ENCODE data around the gene PRELID2.
"Not testable (repeated sequence)": the region's sequence is repeated elsewhere in the genome, so short reads cannot be mapped to it uniquely, and the experiment has no call there.

Gene PRELID2

GRCh38 chr5:145760660-145761059 is 74.5 kb downstream of the PRELID2 start:
- no peak overlapping the region for H3K27ac Mint-ChIP-seq
- no peaks in the 10 kb centered on the region for H3K9me3 Mint-ChIP-seq
- no peak overlapping the region for H3K4me3 Mint-ChIP-seq
- no peaks in the 10 kb centered on the region for H3K27me3 Mint-ChIP-seq
- no peak for ATAC-seq
- no peaks in the 10 kb centered on the region for H3K36me3 Mint-ChIP-seq
- no peaks in the 10 kb centered on the region for H3K4me1 Mint-ChIP-seq

GRCh38 chr5:145752947-145753346 is 82.2 kb downstream of the PRELID2 start:
- Mint-ChIP-seq H3K4me1 (no peaks in the 10 kb centered on the region), H3K27me3 (no peaks in the 10 kb centered on the region), H3K9me3 (peaks cover 6% of the 10 kb centered on the region), H3K36me3 (no peaks in the 10 kb centered on the region), H3K4me3 (no peak overlapping the region), H3K27ac (no peak overlapping the region)
- ATAC-seq = no peak

- H3K9me3 Mint-ChIP-seq = peaks cover 8% of the 10 kb centered on the region
- no peak for ATAC-seq
- no peaks in the 10 kb centered on the region for H3K36me3 Mint-ChIP-seq
- H3K27me3 Mint-ChIP-seq = no peaks in the 10 kb centered on the region
- H3K4me1 Mint-ChIP-seq = no peaks in the 10 kb centered on the region
- H3K27ac Mint-ChIP-seq = no peak overlapping the region
- H3K4me3 Mint-ChIP-seq = no peak overlapping the region
Measured at GRCh38 chr5:145752534-145752933, 82.6 kb downstream of the PRELID2 start.

GRCh38 chr5:145750199-145750598 is 84.9 kb downstream of the PRELID2 start:
- peaks cover 8% of the 10 kb centered on the region for H3K9me3 Mint-ChIP-seq

GRCh38 chr5:145743396-145744061 is 91.6 kb downstream of the PRELID2 start:
- H3K27me3 Mint-ChIP-seq = no peaks in the 10 kb centered on the region
- ATAC-seq = no peak
- peaks cover 1% of the 10 kb centered on the region for H3K36me3 Mint-ChIP-seq
- no peaks in the 10 kb centered on the region for H3K4me1 Mint-ChIP-seq
- peaks cover 8% of the 10 kb centered on the region for H3K9me3 Mint-ChIP-seq
- H3K27ac Mint-ChIP-seq = no peak overlapping the region
- H3K4me3 Mint-ChIP-seq = no peak overlapping the region

More at GRCh38 chr5:145750199-145750598, 84.9 kb downstream of the PRELID2 start:
- Mint-ChIP-seq H3K4me1 (no peaks in the 10 kb centered on the region), H3K27me3 (no peaks in the 10 kb centered on the region), H3K36me3 (no peaks in the 10 kb centered on the region), H3K4me3 (no peak overlapping the region), H3K27ac (no peak overlapping the region)
- ATAC-seq = no peak

- ATAC-seq = no peak
- Mint-ChIP-seq H3K4me1 (no peaks in the 10 kb centered on the region), H3K27ac (no peak overlapping the region), H3K27me3 (no peaks in the 10 kb centered on the region), H3K4me3 (no peak overlapping the region), H3K9me3 (peaks cover 3% of the 10 kb centered on the region), H3K36me3 (peaks cover 12% of the 10 kb centered on the region)
Measured at GRCh38 chr5:145739843-145740242, 95.3 kb downstream of the PRELID2 start.

- no peak for ATAC-seq
- no peaks in the 10 kb centered on the region for H3K27me3 Mint-ChIP-seq
- peaks cover 12% of the 10 kb centered on the region for H3K36me3 Mint-ChIP-seq
- H3K27ac Mint-ChIP-seq = no peak overlapping the region
- no peaks in the 10 kb centered on the region for H3K4me1 Mint-ChIP-seq
- peaks cover 3% of the 10 kb centered on the region for H3K9me3 Mint-ChIP-seq
- no peak overlapping the region for H3K4me3 Mint-ChIP-seq
Measured at GRCh38 chr5:145738227-145738626, 96.9 kb downstream of the PRELID2 start.

GRCh38 chr5:145737578-145737977 is 97.6 kb downstream of the PRELID2 start:
- H3K4me3 Mint-ChIP-seq = no peak overlapping the region
- peaks cover 14% of the 10 kb centered on the region for H3K36me3 Mint-ChIP-seq
- peaks cover 2% of the 10 kb centered on the region for H3K9me3 Mint-ChIP-seq
- ATAC-seq = no peak
- H3K27me3 Mint-ChIP-seq = no peaks in the 10 kb centered on the region
- H3K4me1 Mint-ChIP-seq = no peaks in the 10 kb centered on the region
- no peak overlapping the region for H3K27ac Mint-ChIP-seq

- H3K4me3 Mint-ChIP-seq, H3K27ac Mint-ChIP-seq, H3K4me1 Mint-ChIP-seq, ATAC-seq, H3K27me3 Mint-ChIP-seq: not testable (repeated sequence)
- Mint-ChIP-seq H3K36me3 (peaks cover 12% of the 10 kb centered on the region), H3K9me3 (peaks cover 15% of the 10 kb centered on the region)
Measured at GRCh38 chr5:145729956-145730355, 105.2 kb downstream of the PRELID2 start.

- Mint-ChIP-seq H3K4me3 (no peak overlapping the region), H3K4me1 (no peaks in the 10 kb centered on the region), H3K36me3 (no peaks in the 10 kb centered on the region), H3K9me3 (peaks cover 9% of the 10 kb centered on the region), H3K27ac (no peak overlapping the region), H3K27me3 (no peaks in the 10 kb centered on the region)
- ATAC-seq = no peak
Measured at GRCh38 chr5:145723516-145723915, 111.6 kb downstream of the PRELID2 start.

- Mint-ChIP-seq H3K4me3 (no peak overlapping the region), H3K9me3 (no peaks in the 10 kb centered on the region), H3K36me3 (no peaks in the 10 kb centered on the region), H3K4me1 (no peaks in the 10 kb centered on the region), H3K27ac (no peak overlapping the region), H3K27me3 (no peaks in the 10 kb centered on the region)
- no peak for ATAC-seq
Measured at GRCh38 chr5:145718956-145719355, 116.2 kb downstream of the PRELID2 start.

GRCh38 chr5:145715412-145715811 is 119.7 kb downstream of the PRELID2 start:
- Mint-ChIP-seq H3K27ac (no peak overlapping the region), H3K4me3 (no peak overlapping the region), H3K9me3 (no peaks in the 10 kb centered on the region), H3K36me3 (no peaks in the 10 kb centered on the region), H3K4me1 (no peaks in the 10 kb centered on the region), H3K27me3 (no peaks in the 10 kb centered on the region)
- ATAC-seq = no peak

- ATAC-seq = no peak
- Mint-ChIP-seq H3K27ac (no peak overlapping the region), H3K27me3 (no peaks in the 10 kb centered on the region), H3K36me3 (no peaks in the 10 kb centered on the region), H3K4me3 (no peak overlapping the region), H3K9me3 (no peaks in the 10 kb centered on the region), H3K4me1 (no peaks in the 10 kb centered on the region)
Measured at GRCh38 chr5:145712245-145712644, 122.9 kb downstream of the PRELID2 start.

- no peak overlapping the region for H3K27ac Mint-ChIP-seq
- H3K9me3 Mint-ChIP-seq = no peaks in the 10 kb centered on the region
- no peaks in the 10 kb centered on the region for H3K27me3 Mint-ChIP-seq
- no peaks in the 10 kb centered on the region for H3K36me3 Mint-ChIP-seq
- no peak for ATAC-seq
- H3K4me3 Mint-ChIP-seq = no peak overlapping the region
- H3K4me1 Mint-ChIP-seq = no peaks in the 10 kb centered on the region
Measured at GRCh38 chr5:145711417-145711816, 123.7 kb downstream of the PRELID2 start.

Data from stimulated activated memory B cell treated with anti-CD40 and anti-IgM and Interleukin-4, amounts not matched to agents 10 μg/mL and 1 μg/mL and 100 μg/mL, for 72 hours (primary cell).